ENCODE measurements around the gene DNAJC7.
"Not testable (repeated sequence)": the region's sequence is repeated elsewhere in the genome, so short reads cannot be mapped to it uniquely, and the experiment has no call there.

Gene DNAJC7

GRCh38 chr17:41943492-41943891, 73.7 kb downstream of the DNAJC7 start:
- DNase-seq: no peak

DNA sequence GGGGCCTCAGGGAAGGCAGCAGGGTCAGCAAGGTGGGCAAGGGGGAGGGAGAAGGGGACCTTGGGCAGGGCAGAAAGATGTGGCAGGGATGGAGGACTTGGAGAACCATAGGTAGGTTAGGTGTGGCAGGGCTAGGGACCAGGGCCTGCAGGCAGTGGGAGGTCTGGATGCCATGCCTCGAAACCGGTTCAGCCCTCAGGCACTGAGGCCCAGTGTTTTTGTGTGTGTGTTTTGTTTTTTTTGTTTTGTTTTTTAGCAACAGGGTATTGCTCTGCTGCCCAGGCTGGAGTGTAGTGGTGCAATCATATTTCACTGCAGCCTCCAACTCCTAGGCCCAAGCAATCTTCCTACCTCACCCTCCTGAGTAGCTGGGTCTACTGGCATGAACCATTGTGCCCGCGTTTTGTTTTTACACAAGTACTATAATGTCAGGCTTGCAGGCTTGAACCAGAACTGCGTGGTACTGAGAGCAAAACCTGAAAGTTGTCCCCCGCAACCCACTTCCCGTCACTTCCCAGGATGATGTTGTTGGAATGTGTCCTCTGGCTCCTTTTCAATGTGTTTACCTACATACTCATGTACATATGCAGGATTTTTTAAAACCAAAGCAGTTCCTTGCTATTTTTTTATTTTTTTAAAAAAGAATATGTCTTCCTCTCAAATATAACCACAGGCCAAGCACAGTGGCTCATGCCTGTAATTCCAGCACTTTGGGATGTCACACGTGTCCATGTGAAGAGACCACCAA, 74.4 kb downstream of the DNAJC7 start:
- DNase-seq: no peak

GRCh38 chr17:41941168-41941567, 76.1 kb downstream of the DNAJC7 start:
- DNase-seq: no peak

DNA sequence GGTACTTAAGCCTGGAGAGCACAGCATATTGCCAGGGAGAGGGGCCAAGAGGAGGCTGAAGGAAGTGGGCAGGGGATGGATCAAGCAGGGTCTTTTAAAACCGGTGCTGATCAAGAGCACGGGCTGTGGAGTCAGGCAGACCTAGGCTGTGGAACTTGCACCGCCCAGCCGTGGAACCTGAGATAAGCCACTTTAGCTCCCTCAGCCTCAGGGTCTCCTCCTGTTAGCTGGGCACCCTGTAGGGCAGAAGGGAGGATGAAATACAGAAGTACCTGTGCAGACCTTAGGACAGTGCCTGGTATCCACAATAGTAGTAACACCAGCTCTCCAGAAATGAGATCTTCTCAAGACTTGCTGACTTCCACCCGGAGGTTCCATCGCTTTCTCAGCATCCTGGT, 77.5 kb downstream of the DNAJC7 start:
- no peak for DNase-seq

DNA sequence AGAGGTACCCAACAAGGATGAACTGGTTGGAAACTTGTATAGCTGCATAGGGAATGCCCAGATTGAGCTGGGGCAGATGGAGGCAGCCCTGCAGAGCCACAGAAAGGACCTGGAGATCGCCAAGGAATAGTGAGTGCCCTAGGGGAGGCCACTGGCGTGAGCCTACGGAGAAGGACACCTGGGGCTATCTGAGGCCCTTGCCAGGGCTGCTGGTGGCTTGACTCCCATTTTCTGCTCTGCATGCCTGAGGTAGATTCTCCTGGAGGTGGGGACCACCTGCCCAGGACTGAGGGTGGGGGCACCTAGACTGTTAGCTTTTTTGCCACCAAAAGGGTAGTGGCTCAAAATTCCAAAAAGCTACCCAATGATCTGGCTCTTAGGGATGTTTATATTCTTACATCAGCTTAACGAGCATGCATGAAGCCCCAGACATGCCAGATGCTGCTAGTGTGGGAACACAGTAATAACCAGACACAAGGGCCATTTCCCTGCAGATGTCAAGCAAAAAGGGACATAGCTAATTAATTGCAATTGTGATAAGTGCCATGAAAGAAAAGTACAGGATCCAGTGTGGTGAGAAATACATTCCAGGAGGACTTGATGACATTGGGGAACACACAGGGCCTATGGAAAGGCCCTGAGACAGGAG, 78.1 kb downstream of the DNAJC7 start:
- DNase-seq: no peak

- DNase-seq: no peak
These were observed 79.0 kb downstream of the DNAJC7 start for GRCh38 chr17:41937970-41938954.

DNA sequence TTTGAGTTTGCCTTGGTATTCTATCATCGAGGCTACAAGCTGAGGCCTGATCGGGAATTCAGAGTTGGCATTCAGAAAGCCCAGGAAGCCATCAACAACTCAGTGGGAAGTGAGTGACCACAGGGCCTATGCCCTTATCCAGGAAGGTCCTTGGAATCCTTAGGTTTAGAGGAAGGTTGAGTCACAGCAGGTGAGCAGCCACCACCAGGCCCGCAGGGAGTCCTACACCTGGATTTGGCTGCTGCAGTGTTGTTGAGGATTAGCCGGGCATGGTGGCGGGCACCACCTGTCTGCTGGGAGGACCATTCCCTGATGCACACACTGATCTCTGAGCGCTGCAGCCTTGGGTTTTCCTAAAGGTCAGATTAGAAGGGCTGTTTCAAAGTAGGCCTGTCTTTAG, 81.6 kb downstream of the DNAJC7 start:
- DNase-seq: no peak

- no peak for DNase-seq
These were observed 84.3 kb downstream of the DNAJC7 start for GRCh38 chr17:41932816-41933389.

GRCh38 chr17:41931715-41932114, 85.5 kb downstream of the DNAJC7 start:
- not testable (repeated sequence) for DNase-seq

DNA sequence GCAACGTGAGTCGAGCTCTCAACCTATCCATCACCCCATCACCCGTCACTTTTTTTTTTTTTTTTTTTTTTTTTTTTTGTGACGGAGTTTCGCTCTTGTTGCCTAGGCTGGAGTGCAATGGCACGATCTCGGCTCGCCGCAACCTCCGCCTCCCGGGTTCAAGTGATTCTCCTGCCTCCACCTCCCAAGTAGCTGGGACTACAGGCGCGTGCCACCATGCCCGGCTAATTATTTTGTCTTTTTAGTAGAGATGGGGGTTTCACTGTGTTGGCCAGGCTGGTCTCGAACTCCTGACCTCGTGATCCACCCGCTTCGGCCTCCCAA, 86.4 kb downstream of the DNAJC7 start:
- DNase-seq: not testable (repeated sequence)

DNA sequence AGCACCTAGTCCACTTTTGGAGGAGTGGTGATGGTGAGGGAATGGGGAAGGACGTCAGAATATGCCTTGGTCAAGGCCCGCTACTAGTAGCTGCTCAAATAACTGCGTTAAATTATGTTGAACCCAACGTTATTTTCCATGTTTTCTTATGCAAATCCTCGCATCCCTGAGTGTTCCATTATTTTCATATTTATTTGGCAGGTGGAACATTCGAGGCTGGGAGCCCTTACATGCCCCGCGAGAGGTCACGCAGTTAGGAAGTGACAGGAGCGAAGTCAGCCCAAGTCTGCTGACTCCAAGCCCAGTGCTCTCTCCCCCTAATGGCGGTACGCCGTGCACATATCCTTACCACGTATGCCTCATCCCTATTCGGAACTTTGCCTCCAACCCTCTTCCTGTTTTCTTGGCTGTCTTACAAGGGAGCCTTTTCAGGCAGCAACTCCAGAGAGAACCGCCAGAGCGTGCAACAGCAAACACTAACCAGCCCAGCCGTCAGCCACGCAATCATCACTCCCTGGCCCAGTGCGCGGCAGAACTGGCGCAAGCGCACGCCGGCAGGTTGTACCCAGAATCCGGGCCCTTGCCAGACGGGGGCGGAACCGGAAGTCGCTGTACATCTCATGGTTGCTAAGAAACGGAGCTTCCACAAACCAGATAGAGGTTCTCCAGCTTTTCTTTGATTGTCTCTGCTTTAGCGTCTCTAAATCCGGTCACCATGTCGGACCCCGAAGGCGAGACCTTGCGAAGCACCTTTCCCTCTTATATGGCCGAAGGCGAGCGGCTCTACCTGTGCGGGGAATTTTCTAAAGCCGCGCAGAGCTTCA, 87.0 kb downstream of the DNAJC7 start, which contains the start of gene ODAD4:
Gene ODAD4, plus strand, starts transcription at position 609 of the 824 bp plus-strand sequence. Its CDS starts 107 bp downstream, at position 716.
- DNase-seq: peak; percentile 92

GRCh38 chr17:41928693-41929251, 88.5 kb downstream of the DNAJC7 start:
- DNase-seq: no peak

All from NCI-H2029 (cell line).